GM12878 (cell line): ENCODE results near the gene RETREG3. TPM values are rescaled to one million over a fixed set of nuclear protein-coding genes. Genes with fewer than 3 reads are reported as not detected.

Source experiments
- ATAC-seq: fragments of 200-7000 bp; cut with Tn5 transposase; 3 replicates; pipeline ENCODE4 v1.9.1; 2020; ENCODE audit warnings: mild to moderate bottlenecking, moderate library complexity
- BruUV-seq: library from RNA; stranded (reverse); fragments of 400-500 nt; replicated peaks from 2 replicates; lab custom pipeline; 2021; lab: Mats Ljungman, UMichigan
- CTCF ChIA-PET: fragments of 300-600 bp; sonication (Branson Sonifier 250); formaldehyde crosslinking; extraction: SDS; loops from one replicate; lab custom pipeline; 2021; ENCODE audit warnings: inconsistent platforms; lab: Yijun Ruan, JAX
- POLR2A ChIA-PET: fragments of 350-600 bp; formaldehyde crosslinking; extraction: SDS; loops from one replicate; lab custom pipeline; 2021; ENCODE audit warnings: inconsistent platforms; lab: Charles Lee
- RAD21 ChIA-PET: fragments of 300-600 bp; sonication (Branson Sonifier 250); formaldehyde crosslinking; loops from one replicate; lab custom pipeline; 2023; ENCODE audit warnings: antibody characterized with exemption; ENCODE audit not compliant: unreplicated experiment; lab: Charles Lee
- SMC1A ChIA-PET: fragments of 300-600 bp; sonication (Branson Sonifier 250); formaldehyde crosslinking; loops from one replicate; lab custom pipeline; 2023; ENCODE audit not compliant: unreplicated experiment, uncharacterized antibody; lab: Charles Lee
- DNase-seq: peaks from one replicate; pipeline ENCODE4 v3.0.0-alpha.2; 2011; ENCODE audit warnings: low read depth, low spot score
- FAIRE-seq: peaks from 3 replicates; lab custom pipeline; 2011; peaks lifted over from hg19 to GRCh38; lab: Jason Lieb, UNC
- H2AFZ ChIP-seq: 2 replicates; pipeline ENCODE4 v1.6.0; 2011; ENCODE audit warnings: low read depth, low read length, control low read depth; ENCODE audit not compliant: control insufficient read depth
- H3K27ac ChIP-seq: 2 replicates; pipeline ENCODE4 v1.5.1; 2011; ENCODE audit warnings: control low read depth; ENCODE audit not compliant: control insufficient read depth, insufficient read depth
- H3K27me3 ChIP-seq, 2 experiments: replicated peaks in 1 of 2; 2 replicates each; pipeline versions ENCODE4 v1.6.0 to v1.6.1; 2011; ENCODE audit warnings: low read length in 1 of 2; ENCODE audit not compliant: control insufficient read depth in 2 of 2, insufficient read depth in 2 of 2
- H3K36me3 ChIP-seq, 2 experiments: 2 replicates each; pipeline ENCODE4 v1.5.1; 2011; ENCODE audit warnings: low read length in 1 of 2; ENCODE audit not compliant: control insufficient read depth in 2 of 2, insufficient read depth in 2 of 2
- H3K4me1 ChIP-seq: 2 replicates; pipeline ENCODE4 v1.6.1; 2011; ENCODE audit warnings: mild to moderate bottlenecking, low read length, moderate library complexity, mixed read lengths; ENCODE audit not compliant: control insufficient read depth, insufficient read depth
- H3K4me2 ChIP-seq: 2 replicates; pipeline ENCODE4 v1.6.0; 2011; ENCODE audit warnings: control low read depth; ENCODE audit not compliant: control insufficient read depth, insufficient read depth
- H3K4me3 ChIP-seq: fragments of 200-600 bp; sonication (generic); 2 replicates; pipeline ENCODE4 v1.5.1; 2016
- H3K79me2 ChIP-seq: 2 replicates; pipeline ENCODE4 v1.6.0; 2011; ENCODE audit warnings: low read length; ENCODE audit not compliant: control insufficient read depth, insufficient read depth
- H3K9ac ChIP-seq: 2 replicates; pipeline ENCODE4 v1.8.0; 2011; ENCODE audit warnings: low read length, control low read depth, mixed read lengths; ENCODE audit not compliant: control insufficient read depth, insufficient read depth
- H3K9me3 ChIP-seq: replicated peaks from 3 replicates; pipeline ENCODE4 v1.5.1; 2011; ENCODE audit warnings: mild to moderate bottlenecking, low read length; ENCODE audit not compliant: control insufficient read depth, insufficient read depth
- H4K20me1 ChIP-seq: 2 replicates; pipeline ENCODE4 v1.6.0; 2011; ENCODE audit not compliant: control insufficient read depth, insufficient read depth
- ATF3 ChIP-seq: IDR thresholded peaks from 2 replicates; pipeline ENCODE4 v1.6.1; 2011; ENCODE audit warnings: low read depth, mild to moderate bottlenecking, low read length, moderate library complexity, borderline replicate concordance; ENCODE audit errors: extremely low read depth
- CEBPB ChIP-seq, 2 experiments: fragments of 150-350 bp in 1 of 2; IDR thresholded peaks; 2 replicates each; pipeline ENCODE4 v1.6.1; 2012 to 2014; ENCODE audit warnings: low read depth in 2 of 2, low read length in 2 of 2, borderline replicate concordance in 1 of 2, inconsistent platforms in 1 of 2
- IKZF1 ChIP-seq: fragments of 450-650 bp; conservative IDR thresholded peaks from 2 replicates; pipeline ENCODE4 v1.6.1; 2017; ENCODE audit warnings: antibody characterized with exemption, mild to moderate bottlenecking
- IRF4 ChIP-seq: IDR thresholded peaks from 2 replicates; pipeline ENCODE4 v1.6.1; 2011; ENCODE audit warnings: low read depth, low read length
- JUNB ChIP-seq: IDR thresholded peaks from 2 replicates; pipeline ENCODE4 v1.6.1; 2016; ENCODE audit warnings: antibody characterized with exemption, mild to moderate bottlenecking
- KLF5 ChIP-seq: fragments of 450-650 bp; IDR thresholded peaks from 2 replicates; pipeline ENCODE4 v1.6.1; 2014; ENCODE audit warnings: mild to moderate bottlenecking; ENCODE audit not compliant: partially characterized antibody
- MXI1 ChIP-seq: fragments of 150-350 bp; IDR thresholded peaks from 2 replicates; pipeline ENCODE4 v1.6.1; 2011; ENCODE audit warnings: low read depth, mild to moderate bottlenecking, inconsistent platforms, low read length, improper control_type of control experiment
- POLR2A ChIP-seq: IDR thresholded peaks from 2 replicates; pipeline ENCODE4 v1.6.1; 2011; ENCODE audit warnings: low read depth, mild to moderate bottlenecking, low read length
- SMC3 ChIP-seq: IDR thresholded peaks from 2 replicates; pipeline ENCODE4 v1.6.1; 2011; ENCODE audit warnings: low read length, improper control_type of control experiment, borderline replicate concordance
- SRF ChIP-seq, 2 experiments: IDR thresholded peaks; 2 replicates each; pipeline ENCODE4 v1.6.1; 2011; ENCODE audit warnings: low read depth in 2 of 2, low read length in 2 of 2, mild to moderate bottlenecking in 1 of 2, moderate library complexity in 1 of 2
- TARDBP ChIP-seq: IDR thresholded peaks from 2 replicates; pipeline ENCODE4 v1.6.1; 2016; ENCODE audit warnings: borderline replicate concordance
- TBL1XR1 ChIP-seq: IDR thresholded peaks from 2 replicates; pipeline ENCODE4 v1.6.1; 2012; ENCODE audit warnings: low read depth, low read length, improper control_type of control experiment
- WRNIP1 ChIP-seq: IDR thresholded peaks from 2 replicates; pipeline ENCODE4 v1.6.1; 2011; ENCODE audit warnings: low read depth, low read length, improper control_type of control experiment, borderline replicate concordance
- WGBS: methylation state at CpG from one replicate; pipeline ENCODE4 v1.1.6; 2016; ENCODE audit warnings: low lambda C conversion rate; ENCODE audit not compliant: insufficient replicate concordance, insufficient coverage; ENCODE audit errors: missing lambda C conversion rate; 5-methylcytosine and 5-hydroxymethylcytosine counted together
- in situ Hi-C: fragments of 300-500 bp; cut with MboI; formaldehyde crosslinking; loops from 9 replicates; pipeline ENCODE4 v1.14.3; 2018; ENCODE audit warnings: mixed read lengths
- intact Hi-C: fragments of 100-400 bp; cut with micrococcal nuclease; formaldehyde crosslinking; loops from one replicate; pipeline ENCODE4 v1.14.2; 2022; ENCODE audit not compliant: unreplicated experiment
- polyA plus RNA-seq, 11 experiments: library from polyadenylated mRNA; depleted of rRNA in 4 of 11; unstranded in 6 of 11; stranded (reverse) in 5 of 11; fragments of >200 nt; fragmentation: Nextera tagmentation in 4 of 11; fragmentation: Illumina TruSeq in 1 of 11; extraction: Ambion mirVana in 4 of 11; extraction: Trizol in 1 of 11; gene quantifications; 1 replicate in 1 of 11; 2 replicates in 10 of 11; pipeline versions ENCODE4 v1.2.1 to v1.2.3, GENCODE V29; 2011 to 2016; ENCODE audit warnings: inconsistent platforms in 2 of 11, missing spikeins in 2 of 11, low read depth in 1 of 11
- total RNA-seq, 4 experiments: library from RNA; depleted of rRNA in 3 of 4; stranded (reverse); fragments of >200 nt in 3 of 4; fragmentation: Illumina TruSeq in 1 of 4; extraction: Trizol in 1 of 4; gene quantifications; 2 replicates each; pipeline versions ENCODE4 v1.2.1 to v1.2.3, GENCODE V29; 2013 to 2021
- TF ChIP-seq, protein P1 (sequence below): fragments of 150-350 bp; IDR thresholded peaks from 2 replicates; pipeline ENCODE4 v1.6.1; 2016; ENCODE audit warnings: low read depth, low read length
- TF ChIP-seq, protein P2 (sequence below): fragments of 450-650 bp; formaldehyde crosslinking; IDR thresholded peaks from 2 replicates; pipeline ENCODE4 v1.5.0; 2022; ENCODE audit warnings: mild to moderate bottlenecking, missing genetic modification characterization

RETREG3 gene
- total and polyA plus RNA-seq, 10 of the 15 experiments (the other 5 are each of a cell fraction or from before 2014, with no cell fraction given): 7.0 to 50.6 (median 27.3) TPM

DNA sequence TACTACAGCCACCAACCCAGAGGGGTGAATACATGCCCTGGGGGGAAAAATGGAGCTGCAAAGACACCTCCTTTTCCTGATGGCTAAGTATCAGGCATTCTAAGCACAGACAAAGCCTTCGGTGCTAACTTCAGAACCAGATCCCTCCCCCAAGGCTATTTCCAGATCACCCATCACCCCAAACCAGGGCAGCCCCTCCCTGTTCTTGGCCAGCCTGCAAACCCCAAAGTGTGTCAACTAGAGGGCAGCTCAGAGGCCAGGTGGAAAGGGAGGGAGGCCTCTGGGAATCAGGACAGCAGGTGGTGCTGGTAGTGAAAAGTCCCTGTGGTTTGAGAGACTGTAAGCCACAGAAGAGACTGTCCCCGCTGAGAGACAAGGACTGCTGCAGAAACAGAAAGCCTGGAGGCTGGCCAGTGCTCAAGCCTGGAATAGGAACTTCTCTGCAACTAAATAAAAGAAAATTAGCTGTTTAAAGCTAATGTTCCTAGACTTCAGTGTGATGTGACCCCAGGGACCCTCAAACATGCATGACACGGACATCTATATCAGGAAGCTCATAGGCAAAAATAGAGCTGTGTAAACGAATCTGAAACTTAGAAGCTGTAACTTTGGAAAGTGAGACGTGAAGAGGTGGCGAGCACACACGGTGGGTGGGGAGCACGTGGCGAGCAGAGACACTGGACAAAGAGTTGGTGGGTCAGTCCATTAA is 9.4 kb upstream of the RETREG3 start:
- Histone ChIP-seq H3K4me1 (peaks cover 33% of the 10 kb centered on the region), H3K4me2 (peak overlapping the region; percentile 96), H4K20me1 (no peaks in the 10 kb centered on the region), H2AFZ (peak overlapping the region; percentile 5), H3K36me3 (peaks cover 7 to 9% of the 10 kb centered on the region in 2 experiments), H3K9ac (peak overlapping the region; percentile 65), H3K9me3 (no peaks in the 10 kb centered on the region), H3K27ac (peak overlapping the region; percentile 91), H3K27me3 (no peaks in the 10 kb centered on the region), H3K79me2 (no peaks in the 10 kb centered on the region; the same call in 1 of the 2 replicates), H3K4me3 (peak overlapping the region; percentile 58)
- DNase-seq (peak; percentile 93), ATAC-seq (peak; percentile 86), FAIRE-seq (peak; percentile 95)
- BruUV-seq: no TSS peak
- ChIA-PET SMC1A (interaction anchor here (0.7 to 7.7 kb wide), 19 partner anchors 9 to 190 kb away, joined by 3 to 96 read pairs (median 5); partner anchors contain the start of genes CCR10, PLEKHH3, PSMC3IP and RETREG3), RAD21 (interaction anchor here (0.7 to 6.2 kb wide), 22 partner anchors 9 to 206 kb away, joined by 3 to 55 read pairs (median 6); partner anchors contain the start of genes BECN1, PLEKHH3, PSMC3IP and RAMP2), POLR2A (interaction anchor here (0.6 to 4.9 kb wide), 18 partner anchors 10 to 140 kb away, joined by 3 to 93 read pairs (median 8); partner anchors contain the start of genes CCR10, PLEKHH3, PSMC3IP and RETREG3), CTCF (interaction anchor here (0.6 to 8.5 kb wide), 16 partner anchors 10 to 206 kb away, joined by 3 to 134 read pairs (median 5); partner anchors contain the start of genes BECN1, CCR10, PLEKHH3 and PSMC3IP)
- intact Hi-C loops (loop anchor here (1.0 to 2.0 kb wide), 3 partner anchors 38 to 60 kb away; no protein-coding TSS in a partner anchor), in situ Hi-C loops (loop anchor here (25.0 kb wide), 1 partner anchor 594 kb away; the partner anchor contains the start of gene TMEM106A)
- 1% methylated on average over 9 of the region's 9 CpGs for WGBS
- TF ChIP-seq CEBPB (IDR thresholded peaks at IDR 0.05; ENCODE audit: borderline replicate concordance in 1 of 2, low read depth in 2 of 2, low read length in 2 of 2) (no peak), POLR2A (no peak; the same call in 1 of the 2 replicates), IKZF1 (peak; percentile 99), MXI1 (peak; percentile 90), SMC3 (peak; percentile 53; the same call in 1 of the 2 replicates), WRNIP1 (no peak), JUNB (0 out of 2 replicates have a peak, but pooled peaks have one; percentile 45), SRF (IDR thresholded peaks at IDR 0.05; ENCODE audit: low read depth in 2 of 2, low read length in 2 of 2) (no peak), KLF5 (no peak), TBL1XR1 (peak; percentile 95), TARDBP (peak; percentile 80), IRF4 (peak; percentile 67), ATF3 (no peak)
- TF ChIP-seq, protein P1, sequence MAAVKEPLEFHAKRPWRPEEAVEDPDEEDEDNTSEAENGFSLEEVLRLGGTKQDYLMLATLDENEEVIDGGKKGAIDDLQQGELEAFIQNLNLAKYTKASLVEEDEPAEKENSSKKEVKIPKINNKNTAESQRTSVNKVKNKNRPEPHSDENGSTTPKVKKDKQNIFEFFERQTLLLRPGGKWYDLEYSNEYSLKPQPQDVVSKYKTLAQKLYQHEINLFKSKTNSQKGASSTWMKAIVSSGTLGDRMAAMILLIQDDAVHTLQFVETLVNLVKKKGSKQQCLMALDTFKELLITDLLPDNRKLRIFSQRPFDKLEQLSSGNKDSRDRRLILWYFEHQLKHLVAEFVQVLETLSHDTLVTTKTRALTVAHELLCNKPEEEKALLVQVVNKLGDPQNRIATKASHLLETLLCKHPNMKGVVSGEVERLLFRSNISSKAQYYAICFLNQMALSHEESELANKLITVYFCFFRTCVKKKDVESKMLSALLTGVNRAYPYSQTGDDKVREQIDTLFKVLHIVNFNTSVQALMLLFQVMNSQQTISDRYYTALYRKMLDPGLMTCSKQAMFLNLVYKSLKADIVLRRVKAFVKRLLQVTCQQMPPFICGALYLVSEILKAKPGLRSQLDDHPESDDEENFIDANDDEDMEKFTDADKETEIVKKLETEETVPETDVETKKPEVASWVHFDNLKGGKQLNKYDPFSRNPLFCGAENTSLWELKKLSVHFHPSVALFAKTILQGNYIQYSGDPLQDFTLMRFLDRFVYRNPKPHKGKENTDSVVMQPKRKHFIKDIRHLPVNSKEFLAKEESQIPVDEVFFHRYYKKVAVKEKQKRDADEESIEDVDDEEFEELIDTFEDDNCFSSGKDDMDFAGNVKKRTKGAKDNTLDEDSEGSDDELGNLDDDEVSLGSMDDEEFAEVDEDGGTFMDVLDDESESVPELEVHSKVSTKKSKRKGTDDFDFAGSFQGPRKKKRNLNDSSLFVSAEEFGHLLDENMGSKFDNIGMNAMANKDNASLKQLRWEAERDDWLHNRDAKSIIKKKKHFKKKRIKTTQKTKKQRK: no peak
- TF ChIP-seq, protein P2, sequence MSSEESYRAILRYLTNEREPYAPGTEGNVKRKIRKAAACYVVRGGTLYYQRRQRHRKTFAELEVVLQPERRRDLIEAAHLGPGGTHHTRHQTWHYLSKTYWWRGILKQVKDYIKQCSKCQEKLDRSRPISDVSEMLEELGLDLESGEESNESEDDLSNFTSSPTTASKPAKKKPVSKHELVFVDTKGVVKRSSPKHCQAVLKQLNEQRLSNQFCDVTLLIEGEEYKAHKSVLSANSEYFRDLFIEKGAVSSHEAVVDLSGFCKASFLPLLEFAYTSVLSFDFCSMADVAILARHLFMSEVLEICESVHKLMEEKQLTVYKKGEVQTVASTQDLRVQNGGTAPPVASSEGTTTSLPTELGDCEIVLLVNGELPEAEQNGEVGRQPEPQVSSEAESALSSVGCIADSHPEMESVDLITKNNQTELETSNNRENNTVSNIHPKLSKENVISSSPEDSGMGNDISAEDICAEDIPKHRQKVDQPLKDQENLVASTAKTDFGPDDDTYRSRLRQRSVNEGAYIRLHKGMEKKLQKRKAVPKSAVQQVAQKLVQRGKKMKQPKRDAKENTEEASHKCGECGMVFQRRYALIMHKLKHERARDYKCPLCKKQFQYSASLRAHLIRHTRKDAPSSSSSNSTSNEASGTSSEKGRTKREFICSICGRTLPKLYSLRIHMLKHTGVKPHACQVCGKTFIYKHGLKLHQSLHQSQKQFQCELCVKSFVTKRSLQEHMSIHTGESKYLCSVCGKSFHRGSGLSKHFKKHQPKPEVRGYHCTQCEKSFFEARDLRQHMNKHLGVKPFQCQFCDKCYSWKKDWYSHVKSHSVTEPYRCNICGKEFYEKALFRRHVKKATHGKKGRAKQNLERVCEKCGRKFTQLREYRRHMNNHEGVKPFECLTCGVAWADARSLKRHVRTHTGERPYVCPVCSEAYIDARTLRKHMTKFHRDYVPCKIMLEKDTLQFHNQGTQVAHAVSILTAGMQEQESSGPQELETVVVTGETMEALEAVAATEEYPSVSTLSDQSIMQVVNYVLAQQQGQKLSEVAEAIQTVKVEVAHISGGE: no peak
